GM19023 (cell line): ENCODE measurements around the gene TPRN.

Experiments used
- ATAC-seq: cut with Tn5 transposase; IDR thresholded peaks from one replicate; pipeline ENCODE4 v1.9.1; 2021; ENCODE audit warnings: mild to moderate bottlenecking, moderate library complexity; ENCODE audit not compliant: unreplicated experiment

The TPRN gene

GRCh38 chr9:137191245-137191644, 9.3 kb downstream of the TPRN start:
- ATAC-seq = no peak

GRCh38 chr9:137190315-137190856, 10.2 kb downstream of the TPRN start:
- no peak for ATAC-seq

- ATAC-seq = no peak
Observed at GRCh38 chr9:137189297-137190295, 10.9 kb downstream of the TPRN start.

GRCh38 chr9:137188490-137189296, 11.8 kb downstream of the TPRN start, which contains the start of the genes ANAPC2 and SSNA1:
Gene ANAPC2 (minus strand): TSS chr9:137188560. CDS start chr9:137188532, 28 bp downstream.
Gene SSNA1 (plus strand): TSS chr9:137188676. CDS start chr9:137188727, 51 bp downstream.
- peak; percentile 73 for ATAC-seq

GRCh38 chr9:137188086-137188489, 12.5 kb downstream of the TPRN start:
- no peak for ATAC-seq

- ATAC-seq = no peak
Observed at GRCh38 chr9:137187386-137187785, 13.2 kb downstream of the TPRN start.

- ATAC-seq = no peak
Observed at GRCh38 chr9:137186385-137186784, 14.2 kb downstream of the TPRN start.

- ATAC-seq = no peak
Observed at GRCh38 chr9:137185921-137186320, 14.6 kb downstream of the TPRN start.

- ATAC-seq = no peak
Observed at GRCh38 chr9:137184881-137185660, 15.5 kb downstream of the TPRN start.

- no peak for ATAC-seq
Observed at GRCh38 chr9:137183980-137184595, 16.5 kb downstream of the TPRN start.

- ATAC-seq = no peak
Observed at GRCh38 chr9:137182836-137183235, 17.7 kb downstream of the TPRN start.

- ATAC-seq = no peak
Observed at GRCh38 chr9:137181680-137182079, 18.9 kb downstream of the TPRN start.

GRCh38 chr9:137180491-137180890, 20.1 kb downstream of the TPRN start:
- no peak for ATAC-seq

- ATAC-seq = no peak
Observed at GRCh38 chr9:137179761-137180160, 20.8 kb downstream of the TPRN start.

- ATAC-seq = no peak
Observed at GRCh38 chr9:137178939-137179630, 21.5 kb downstream of the TPRN start.

- ATAC-seq = no peak
Observed at GRCh38 chr9:137178201-137178938, 22.2 kb downstream of the TPRN start.

GRCh38 chr9:137176302-137177182, 24.0 kb downstream of the TPRN start:
- no peak for ATAC-seq
